Stimulated activated CD8-positive, alpha-beta memory T cell treated with anti-CD3 and anti-CD28 coated beads, Interleukin-12 subunit alpha, Interleukin-12 subunit beta, amount 100 ng/mL, for 1 hour (primary cell): ENCODE data around the gene TSPAN9.

Experiments used
- DNase-seq: peaks from one replicate; pipeline ENCODE4 v3.0.0-alpha.2; 2020; ENCODE audit warnings: low read depth

TSPAN9 gene

GRCh38 chr12:3165078-3165980 is 88.2 kb downstream of the TSPAN9 start:
- DNase-seq, result no peak

GRCh38 chr12:3167636-3168035 is 90.5 kb downstream of the TSPAN9 start:
- DNase-seq, result no peak

- DNase-seq, result no peak
Observed at GRCh38 chr12:3168223-3169221, 91.3 kb downstream of the TSPAN9 start.

- DNase-seq, result no peak
Observed at GRCh38 chr12:3170423-3171194, 93.4 kb downstream of the TSPAN9 start.

GRCh38 chr12:3171195-3171591 is 94.0 kb downstream of the TSPAN9 start:
- DNase-seq, result no peak

GRCh38 chr12:3172124-3173007 is 95.2 kb downstream of the TSPAN9 start:
- no peak for DNase-seq

GRCh38 chr12:3173008-3173553 is 95.9 kb downstream of the TSPAN9 start:
- no peak for DNase-seq

- no peak for DNase-seq
Observed at GRCh38 chr12:3173912-3174311, 96.7 kb downstream of the TSPAN9 start.

GRCh38 chr12:3175238-3175637 is 98.1 kb downstream of the TSPAN9 start:
- DNase-seq, result no peak

- no peak for DNase-seq
Observed at GRCh38 chr12:3176754-3177153, 99.6 kb downstream of the TSPAN9 start.

GRCh38 chr12:3177778-3178425 is 100.7 kb downstream of the TSPAN9 start:
- DNase-seq, result no peak

- no peak for DNase-seq
Observed at GRCh38 chr12:3178671-3179313, 101.6 kb downstream of the TSPAN9 start.

GRCh38 chr12:3179731-3180130 is 102.6 kb downstream of the TSPAN9 start:
- DNase-seq, result no peak

- no peak for DNase-seq
Observed at GRCh38 chr12:3182426-3182825, 105.2 kb downstream of the TSPAN9 start.

- DNase-seq, result no peak
Observed at GRCh38 chr12:3184485-3184884, 107.3 kb downstream of the TSPAN9 start.

- DNase-seq, result no peak
Observed at GRCh38 chr12:3185260-3185870, 108.2 kb downstream of the TSPAN9 start.

GRCh38 chr12:3186546-3187215 is 109.5 kb downstream of the TSPAN9 start:
- DNase-seq, result no peak
